Measurements from ENCODE around the gene RGPD6.
"Not testable (repeated sequence)": the region's sequence is repeated elsewhere in the genome, so short reads cannot be mapped to it uniquely, and the experiment has no call there.

- not testable (repeated sequence) for TF ChIP-seq ZNF274 (IDR thresholded peaks at IDR 0.05; ENCODE audit: low read depth, low read length); SUZ12 (IDR thresholded peaks at IDR 0.05; ENCODE audit: extremely low read depth, insufficient read depth, insufficient read length); YY1 (IDR thresholded peaks at IDR 0.05; ENCODE audit: insufficient read depth, insufficient read length)
These were observed 94.3 kb downstream of the RGPD6 start for GRCh38 chr2:110482697-110483096.
